ENCODE data around the gene ABHD4.
"Not testable (repeated sequence)": the region's sequence is repeated elsewhere in the genome, so short reads cannot be mapped to it uniquely, and the experiment has no call there.

ABHD4 gene

DNA sequence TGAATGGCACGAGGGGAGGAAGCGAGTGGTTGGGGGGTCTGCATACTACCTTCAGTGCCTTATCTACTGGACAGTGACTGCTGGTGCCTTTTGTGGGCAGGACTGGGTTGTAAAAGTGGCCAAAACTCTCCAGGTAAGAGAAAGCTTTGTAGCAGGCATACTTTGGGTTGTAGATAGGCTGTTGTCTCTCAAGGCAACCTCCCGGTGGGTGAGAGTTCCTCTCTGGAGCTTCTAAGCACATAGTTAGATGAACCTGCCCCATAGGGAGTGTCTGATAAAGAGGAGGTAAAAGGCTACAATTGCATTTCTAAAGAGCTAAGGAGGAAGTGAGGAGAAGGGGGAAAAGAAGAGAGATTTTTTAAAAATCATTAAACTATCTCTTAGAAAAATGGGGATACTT, 4.9 kb upstream of the ABHD4 start:
- DNase-seq: no peak

DNA sequence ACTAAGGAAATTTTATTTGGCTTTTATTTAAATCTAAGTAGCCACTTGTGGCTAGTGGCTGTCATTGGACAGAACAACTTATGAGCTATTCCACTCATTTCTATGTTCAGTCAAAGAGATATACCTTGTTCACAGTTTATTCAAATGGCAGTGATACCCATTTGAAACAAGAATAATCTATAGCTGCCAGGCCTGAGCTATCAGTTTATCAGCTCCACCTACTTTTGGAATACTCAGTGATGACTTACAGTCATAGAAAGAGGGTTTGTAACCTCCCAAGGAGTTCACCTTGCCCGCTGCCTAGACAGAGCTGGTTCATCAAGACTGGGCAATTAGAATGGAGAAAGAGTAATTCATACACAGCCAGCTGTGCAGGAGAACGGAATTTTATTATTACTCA, 4.5 kb upstream of the ABHD4 start:
- no peak for DNase-seq

GRCh38 chr14:22594156-22594716, 3.9 kb upstream of the ABHD4 start:
- no peak for DNase-seq

- DNase-seq: no peak
These were observed 1.7 kb upstream of the ABHD4 start for GRCh38 chr14:22596354-22596879.

GRCh38 chr14:22597265-22597664, 835 bp upstream of the ABHD4 start:
- no peak for DNase-seq

GRCh38 chr14:22597771-22598098, 365 bp upstream of the ABHD4 start:
- DNase-seq: no peak

GRCh38 chr14:22598896-22599244, 770 bp downstream of the ABHD4 start:
- no peak for DNase-seq

GRCh38 chr14:22599349-22599748, 1.2 kb downstream of the ABHD4 start:
- no peak for DNase-seq

DNA sequence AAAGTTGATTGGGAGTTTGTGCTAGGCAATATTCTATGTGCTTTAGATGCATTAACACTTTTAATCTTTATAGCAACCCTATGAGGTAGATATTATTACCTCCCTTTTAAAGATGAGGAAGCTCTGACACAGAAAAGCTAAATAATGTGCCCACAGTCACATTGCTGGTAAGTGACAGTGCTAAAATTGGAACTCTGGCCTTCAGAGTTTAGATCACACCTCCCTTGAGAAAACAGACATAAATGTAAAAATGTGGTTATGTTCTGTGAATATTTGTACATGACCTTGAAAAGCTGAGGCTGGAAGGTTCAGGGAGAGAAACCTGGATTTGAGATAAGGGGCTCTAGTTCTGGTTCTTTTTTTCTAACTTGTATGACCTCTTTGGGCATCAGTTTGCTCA, 1.9 kb downstream of the ABHD4 start:
- no peak for DNase-seq

GRCh38 chr14:22601456-22601855, 3.4 kb downstream of the ABHD4 start:
- no peak for DNase-seq

GRCh38 chr14:22601996-22602395, 3.9 kb downstream of the ABHD4 start:
- no peak for DNase-seq

DNA sequence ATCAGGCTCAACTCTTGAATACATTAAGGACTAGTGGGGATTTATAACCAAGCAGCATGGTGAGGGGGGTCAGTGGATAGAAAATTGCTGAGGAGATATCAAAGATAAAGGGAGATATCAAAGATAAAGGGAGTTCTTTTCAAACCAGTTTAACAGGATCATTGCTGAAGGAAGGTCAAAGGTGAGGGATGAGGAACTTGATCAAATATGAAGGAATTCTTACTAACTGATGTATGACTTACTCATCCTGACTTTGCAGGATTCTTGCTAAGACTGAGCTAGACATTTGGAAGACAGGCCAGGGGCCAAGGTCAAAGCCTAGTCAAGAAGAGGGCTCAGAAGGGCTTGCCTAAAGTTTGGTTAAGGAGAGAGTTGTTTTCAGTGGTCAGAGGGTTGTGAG, 4.8 kb downstream of the ABHD4 start:
- no peak for DNase-seq

- no peak for DNase-seq
These were observed 8.3 kb downstream of the ABHD4 start for GRCh38 chr14:22606380-22606779.

DNA sequence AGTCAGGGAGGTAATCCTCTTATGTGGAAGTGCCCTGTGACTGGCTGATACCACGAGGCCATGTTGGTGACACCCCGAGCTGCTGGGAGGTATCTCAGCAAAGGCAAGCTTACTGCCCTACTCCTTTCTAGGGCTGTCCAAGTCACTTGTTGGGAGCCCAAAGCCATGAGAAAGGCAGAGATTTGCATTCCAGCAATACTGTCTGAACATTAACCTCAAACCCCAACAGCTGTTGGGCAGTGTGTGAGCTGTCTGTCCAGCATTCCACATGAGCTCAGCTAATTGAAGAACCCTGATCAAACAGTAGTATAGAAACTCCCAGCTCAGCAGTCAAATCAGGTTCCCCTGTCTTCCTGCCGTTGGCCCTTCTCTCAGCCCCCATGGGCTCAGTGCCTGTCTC, 9.2 kb downstream of the ABHD4 start:
- no peak for DNase-seq

GRCh38 chr14:22610931-22611330, 12.8 kb downstream of the ABHD4 start:
- DNase-seq: no peak

DNA sequence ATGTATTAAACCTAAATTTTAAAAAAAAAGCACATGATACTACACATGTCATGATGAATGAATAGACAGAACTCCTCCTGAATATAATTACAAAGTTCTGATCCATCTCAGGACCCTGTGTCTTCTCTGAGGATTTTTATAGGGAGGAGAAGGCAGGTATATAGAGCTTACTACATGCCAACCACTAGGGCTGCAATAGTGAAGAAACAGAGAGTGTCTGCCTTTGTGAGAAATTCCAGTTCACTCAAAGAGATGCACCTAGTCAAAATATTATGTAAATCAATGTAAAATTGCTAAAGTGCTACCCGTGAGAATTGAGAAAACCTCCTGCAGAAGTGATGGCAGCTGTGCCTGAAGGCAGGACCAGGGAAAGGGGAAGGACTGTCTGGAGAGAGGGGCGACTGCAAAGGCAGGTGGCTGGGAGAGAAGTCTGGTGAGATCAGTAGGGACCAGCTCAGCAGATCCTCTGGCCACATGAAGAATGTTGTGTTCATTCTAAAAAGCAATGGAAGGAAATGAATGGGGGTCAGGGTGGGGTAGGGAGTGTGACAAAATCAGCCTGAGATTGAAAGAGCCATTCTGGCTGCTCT, 15.1 kb downstream of the ABHD4 start:
- no peak for DNase-seq

DNA sequence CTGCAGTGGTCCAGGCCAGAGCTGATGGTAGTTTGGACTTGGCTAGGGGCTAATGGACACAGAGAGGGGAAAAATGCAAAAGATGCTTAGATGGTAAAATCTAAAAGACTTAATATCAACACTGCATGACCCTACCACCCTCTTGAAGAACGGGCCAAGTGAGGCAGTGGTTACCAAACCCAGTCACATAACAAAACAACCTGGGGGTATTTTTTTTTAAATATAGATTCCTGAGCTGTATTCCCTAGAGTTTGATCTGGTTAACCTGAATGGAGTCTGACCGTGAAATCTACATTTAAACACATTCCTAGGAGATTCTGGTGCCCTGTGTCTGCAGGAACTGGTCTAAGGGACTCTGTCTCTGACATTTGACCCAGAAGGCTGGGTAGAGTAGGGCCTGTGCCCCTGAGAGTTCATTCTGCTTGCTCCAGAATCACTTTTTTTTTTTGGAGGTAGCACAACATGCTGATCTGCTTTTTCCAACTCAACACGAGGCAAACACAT, 15.7 kb downstream of the ABHD4 start:
- no peak for DNase-seq

GRCh38 chr14:22614240-22614799, 16.2 kb downstream of the ABHD4 start:
- DNase-seq: no peak

DNA sequence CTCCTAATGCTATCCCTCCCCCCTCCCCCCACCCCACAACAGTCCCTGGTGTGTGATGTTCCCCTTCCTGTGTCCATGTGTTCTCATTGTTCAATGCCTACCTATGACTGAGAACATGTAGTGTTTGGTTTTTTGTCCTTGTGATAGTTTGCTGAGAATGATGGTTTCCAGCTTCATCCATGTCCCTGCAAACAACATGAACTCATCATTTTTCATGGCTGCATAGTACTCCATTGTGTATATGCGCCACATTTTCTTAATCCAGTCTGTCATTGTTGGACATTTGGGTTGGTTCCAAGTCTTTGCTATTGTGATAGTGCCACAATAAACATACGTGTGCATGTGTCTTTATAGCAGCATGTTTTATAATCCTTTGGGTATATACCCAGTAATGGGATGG, 17.7 kb downstream of the ABHD4 start:
- not testable (repeated sequence) for DNase-seq

DNA sequence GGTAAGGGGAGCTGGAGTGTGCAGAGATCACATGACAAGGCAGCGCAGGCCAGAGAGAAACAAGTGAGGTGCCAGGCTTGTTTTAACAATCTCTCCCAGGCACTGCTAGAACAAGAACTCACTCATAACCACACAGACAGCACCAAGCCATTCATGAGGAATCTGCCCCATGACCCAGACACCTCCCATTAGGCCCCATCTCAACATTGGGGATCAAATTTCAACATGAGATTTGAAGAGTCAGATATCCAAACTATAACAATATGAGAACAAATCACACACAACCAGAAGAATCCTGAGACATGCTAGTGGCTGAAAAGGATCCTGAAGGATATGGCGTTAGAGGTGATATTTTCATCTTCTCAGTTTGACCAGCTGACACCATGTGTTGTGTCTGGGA, 24.2 kb downstream of the ABHD4 start:
- no peak for DNase-seq

DNA sequence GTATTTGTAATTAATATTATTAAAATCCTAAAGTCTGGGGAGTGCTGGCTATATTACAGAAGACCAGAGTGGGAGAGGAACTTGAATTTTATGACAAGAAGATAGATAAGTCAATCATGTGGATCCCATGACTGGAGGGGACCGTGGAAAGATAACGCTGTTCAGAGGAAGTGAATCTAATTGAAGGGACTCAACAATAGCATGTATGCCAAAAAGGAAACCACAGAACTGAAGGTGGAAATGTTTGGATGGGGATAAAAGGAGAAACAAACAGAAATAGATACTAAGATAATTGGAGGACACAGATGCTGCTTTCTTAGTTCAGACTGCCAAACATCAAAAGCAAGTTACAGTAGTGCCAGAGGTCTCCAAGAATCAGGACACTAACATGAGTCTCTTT, 24.9 kb downstream of the ABHD4 start:
- no peak for DNase-seq

- no peak for DNase-seq
These were observed 28.5 kb downstream of the ABHD4 start for GRCh38 chr14:22626590-22626989.

DNA sequence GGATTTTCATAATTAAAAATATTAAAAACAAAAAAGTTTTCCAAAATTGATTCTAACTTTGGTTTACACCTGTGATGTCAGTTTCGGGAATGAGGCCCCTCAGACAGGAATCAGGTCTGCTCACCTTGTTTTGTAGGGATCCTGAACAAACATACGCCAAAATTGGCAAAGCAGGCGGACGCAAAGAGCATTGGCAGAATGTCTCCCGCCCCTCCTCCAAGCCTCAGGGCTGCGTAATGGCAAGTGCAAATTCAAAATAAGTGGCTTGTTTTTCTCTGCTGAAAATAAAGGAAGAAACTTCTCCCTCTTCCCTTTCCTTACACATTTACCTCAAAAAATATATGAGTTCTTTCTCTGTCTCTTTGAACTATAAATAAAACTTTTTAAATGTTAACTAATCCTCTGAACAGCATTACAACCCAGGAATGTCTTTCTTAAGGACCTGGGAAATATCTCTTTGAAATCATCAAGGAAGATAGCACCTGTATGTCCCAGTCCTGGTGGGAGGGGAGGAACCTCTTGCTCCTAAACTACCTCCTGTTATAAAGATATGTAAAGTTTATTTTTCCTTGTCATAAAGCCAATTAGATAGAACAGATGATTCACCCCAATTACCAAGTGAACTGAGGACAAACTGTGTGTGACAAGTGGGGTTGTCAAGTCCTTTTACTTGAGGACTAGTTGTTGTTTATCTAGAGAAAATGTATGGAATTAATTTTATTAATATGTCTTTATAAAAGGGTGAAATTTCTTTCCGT, 29.6 kb downstream of the ABHD4 start:
- DNase-seq: no peak

- no peak for DNase-seq
These were observed 31.3 kb downstream of the ABHD4 start for GRCh38 chr14:22629361-22629760.
